AG08395 (cell line): Measurements from ENCODE around the gene EIF4EBP2.

Experiments used
- DNase-seq: peaks from one replicate; pipeline ENCODE4 v3.0.0; 2012; ENCODE audit warnings: mixed read lengths, low spot score

The EIF4EBP2 gene

GRCh38 chr10:70379581-70380176, 24.3 kb upstream of the EIF4EBP2 start:
- no peak for DNase-seq

DNA sequence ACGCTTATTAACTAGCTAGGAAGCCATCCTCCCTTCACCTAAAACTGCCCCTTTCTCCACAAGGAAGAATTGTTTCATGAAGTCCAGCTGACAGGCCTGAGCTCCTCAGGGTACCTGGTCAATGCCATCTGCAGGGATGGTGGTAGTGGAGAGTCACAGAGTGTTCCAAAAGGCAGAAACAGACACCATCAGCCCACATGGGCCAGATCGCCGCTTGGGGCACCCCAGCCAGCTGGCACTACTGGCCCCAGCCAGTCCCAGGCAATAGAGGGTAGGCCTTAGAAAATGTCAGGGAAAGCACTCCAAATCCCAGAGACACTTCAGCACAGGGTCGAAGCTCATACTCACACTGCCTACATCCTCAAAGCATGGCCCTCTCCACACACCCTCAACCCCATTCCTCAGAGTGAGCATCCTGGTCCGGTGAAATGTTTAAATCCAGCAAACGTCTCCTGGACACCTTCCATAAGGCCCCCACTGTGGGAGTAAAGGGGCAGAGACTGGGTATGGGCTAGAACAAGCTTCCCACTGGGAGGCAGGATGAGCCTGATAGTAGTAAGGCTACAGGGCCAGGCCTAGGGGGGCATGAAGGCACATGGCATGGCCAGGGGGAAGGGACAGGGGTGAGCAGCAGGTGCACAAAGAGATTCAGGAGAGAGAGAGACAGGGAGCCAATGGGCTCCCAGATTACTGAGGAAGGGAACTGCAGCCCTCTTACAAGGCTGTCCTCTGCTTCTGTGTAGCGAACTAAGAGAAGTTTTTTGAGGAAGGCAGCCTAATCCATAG, 23.4 kb upstream of the EIF4EBP2 start:
- no peak for DNase-seq

GRCh38 chr10:70381471-70382421, 22.2 kb upstream of the EIF4EBP2 start:
- peak; percentile 49 for DNase-seq

- DNase-seq, result no peak
These were observed 12.3 kb upstream of the EIF4EBP2 start for GRCh38 chr10:70391654-70392053.

GRCh38 chr10:70396140-70396539, 7.8 kb upstream of the EIF4EBP2 start:
- DNase-seq, result no peak

- DNase-seq, result no peak
These were observed 4.8 kb upstream of the EIF4EBP2 start for GRCh38 chr10:70399177-70399576.

DNA sequence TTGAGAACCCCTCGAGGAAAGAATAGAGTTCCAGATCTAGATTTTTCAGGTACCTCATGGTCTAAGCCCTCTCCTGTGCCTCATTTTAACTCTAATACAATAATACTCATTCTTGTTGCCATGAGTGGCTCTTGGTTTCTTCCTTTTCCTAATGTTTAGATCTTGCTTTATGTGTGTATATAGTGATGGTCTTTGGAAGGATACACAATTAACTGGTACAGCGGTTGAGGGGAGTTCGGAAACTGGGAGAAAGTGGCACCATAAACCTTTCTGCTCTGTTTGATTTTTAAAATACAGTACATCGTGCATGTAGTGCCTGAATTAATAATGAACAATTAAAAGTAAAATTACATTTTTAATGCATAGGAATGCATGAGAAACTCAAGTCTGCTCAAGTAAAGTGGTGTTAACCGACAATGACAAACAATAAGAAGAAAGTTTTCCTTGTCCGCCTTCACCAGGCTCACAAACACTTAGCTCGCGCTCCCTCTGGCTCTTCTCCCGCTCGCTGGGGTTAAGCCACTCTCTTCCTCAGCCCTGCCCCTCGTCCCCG, 386 bp upstream of the EIF4EBP2 start:
- no peak for DNase-seq

DNA sequence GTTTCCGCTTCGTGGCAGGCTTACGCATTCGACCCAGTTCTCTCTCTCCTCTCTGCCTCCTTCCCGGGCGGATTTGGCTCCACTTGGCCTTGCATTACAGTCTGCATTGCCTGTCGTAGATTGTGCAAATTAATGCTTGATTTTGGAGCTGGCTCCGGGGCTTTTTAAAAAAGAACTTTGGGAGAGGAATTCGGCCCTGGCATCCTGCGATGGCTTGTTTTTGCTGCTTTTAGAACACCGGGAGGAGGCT, 767 bp downstream of the EIF4EBP2 start:
- DNase-seq, result no peak

- peak; percentile 93 for DNase-seq
These were observed 1.3 kb downstream of the EIF4EBP2 start for GRCh38 chr10:70405037-70405824.

GRCh38 chr10:70409772-70410171, 5.8 kb downstream of the EIF4EBP2 start:
- no peak for DNase-seq

DNA sequence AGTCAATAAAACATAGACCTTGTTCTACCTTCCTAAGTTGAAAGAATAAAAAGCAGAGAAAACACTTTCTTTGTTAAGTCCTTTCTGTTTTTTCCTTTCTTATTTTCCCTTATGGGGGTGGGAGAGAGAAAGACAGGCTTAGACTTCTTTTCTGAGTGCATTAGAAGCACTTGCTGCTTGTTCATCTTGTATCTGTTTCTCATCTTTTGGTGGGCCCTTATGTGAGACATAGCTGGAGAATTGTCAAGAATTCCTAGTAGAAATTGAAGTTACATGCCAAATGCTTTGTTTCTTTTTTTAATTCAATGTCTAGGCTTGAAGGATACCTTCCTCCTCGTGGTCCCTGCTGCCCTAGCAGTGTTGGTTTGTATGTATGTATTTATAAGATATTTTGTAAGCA, 6.7 kb downstream of the EIF4EBP2 start:
- no peak for DNase-seq

- DNase-seq, result no peak
These were observed 8.4 kb downstream of the EIF4EBP2 start for GRCh38 chr10:70412356-70412755.

- DNase-seq, result no peak
These were observed 13.6 kb downstream of the EIF4EBP2 start for GRCh38 chr10:70417568-70417967.

DNA sequence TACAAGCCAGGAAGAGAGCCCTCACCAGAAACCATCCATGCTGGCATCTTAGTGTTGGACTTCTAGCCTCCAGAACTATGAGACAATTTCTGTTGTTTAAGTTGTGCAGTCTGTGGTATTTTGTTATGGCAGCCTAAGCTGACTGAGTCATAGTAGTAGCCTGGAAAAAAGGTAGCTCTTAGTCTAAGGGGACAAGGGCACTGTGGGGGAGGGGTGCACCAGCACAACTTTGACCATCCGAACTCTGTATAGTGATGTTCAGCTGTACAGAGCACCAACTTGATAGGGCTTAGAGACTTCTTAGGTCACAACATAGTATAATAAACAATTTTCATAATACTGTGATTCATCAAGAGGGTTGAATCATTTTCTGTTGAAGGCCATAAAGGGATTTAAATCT, 14.3 kb downstream of the EIF4EBP2 start:
- peak; percentile 39 for DNase-seq

DNA sequence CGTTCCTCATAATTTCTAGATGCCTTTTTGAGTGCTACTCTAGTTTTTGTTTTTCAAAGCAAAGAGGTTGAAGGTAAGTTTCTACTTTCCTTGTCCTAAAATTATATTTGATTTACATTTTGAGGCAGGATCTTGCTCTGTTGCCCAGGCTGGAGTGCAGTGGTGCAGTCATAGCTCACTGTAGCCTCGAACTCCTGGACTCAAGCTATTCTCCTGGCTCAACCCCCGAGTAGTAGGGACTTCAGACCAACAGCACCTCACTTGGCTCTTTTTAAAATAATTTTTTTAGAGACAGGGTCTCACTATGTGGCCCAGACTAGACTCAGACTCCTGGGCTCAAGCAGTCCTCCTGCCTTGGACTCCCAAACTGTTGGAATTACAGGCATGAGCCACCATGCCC, 14.8 kb downstream of the EIF4EBP2 start:
- DNase-seq, result no peak

DNA sequence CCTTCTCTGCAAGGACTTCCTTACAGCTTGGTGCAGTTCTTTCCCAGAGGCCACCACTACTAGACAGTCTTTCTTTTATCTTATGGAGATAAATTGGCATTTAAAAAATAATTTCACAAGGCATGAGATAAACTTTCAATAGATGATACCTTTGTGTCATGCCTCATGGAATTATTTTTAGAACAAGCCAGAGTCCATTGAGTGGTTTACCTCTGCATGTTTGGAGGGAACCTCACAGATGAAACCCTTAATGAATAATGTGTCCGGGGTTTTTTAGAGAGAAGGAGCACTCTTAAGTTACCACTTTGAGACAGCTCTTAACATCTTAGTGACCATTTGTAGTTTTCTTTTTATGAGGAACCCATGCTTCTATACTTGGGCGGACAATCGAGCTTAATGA, 20.4 kb downstream of the EIF4EBP2 start:
- no peak for DNase-seq

- no peak for DNase-seq
These were observed 21.2 kb downstream of the EIF4EBP2 start for GRCh38 chr10:70425096-70425495.

DNA sequence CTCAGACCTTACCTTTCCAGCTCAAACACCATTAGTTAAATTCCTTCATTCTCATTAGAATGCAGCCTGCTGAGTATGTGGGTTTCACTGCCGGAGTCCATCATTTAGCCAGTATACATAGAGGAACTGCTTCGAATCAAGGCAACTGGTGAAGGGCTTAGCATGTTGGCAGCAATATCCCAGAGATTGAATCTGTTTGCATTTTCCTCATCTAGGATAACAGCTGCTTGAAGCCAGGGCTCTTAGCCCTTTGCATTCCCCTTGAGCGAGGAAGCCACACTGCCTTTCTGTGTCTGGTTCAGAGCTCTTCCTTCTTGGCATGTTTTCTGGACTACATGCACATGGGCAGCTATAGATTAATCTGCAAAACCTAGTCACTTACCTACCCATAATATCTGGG, 22.9 kb downstream of the EIF4EBP2 start:
- DNase-seq, result no peak

- no peak for DNase-seq
These were observed 26.8 kb downstream of the EIF4EBP2 start for GRCh38 chr10:70430493-70431445.

- DNase-seq, result no peak
These were observed 28.2 kb downstream of the EIF4EBP2 start for GRCh38 chr10:70432101-70432500.
